ENCODE data around the gene ARHGAP26.
A peak's percentile ranks its signal among the peaks of the same experiment; 100 is the strongest.

Gene ARHGAP26

GRCh38 chr5:143031781-143032580 is 261.8 kb downstream of the ARHGAP26 start:
- DNase-seq (ENCODE audit: low read depth in 4 of 4, low spot score in 1 of 4), result no peak

DNA sequence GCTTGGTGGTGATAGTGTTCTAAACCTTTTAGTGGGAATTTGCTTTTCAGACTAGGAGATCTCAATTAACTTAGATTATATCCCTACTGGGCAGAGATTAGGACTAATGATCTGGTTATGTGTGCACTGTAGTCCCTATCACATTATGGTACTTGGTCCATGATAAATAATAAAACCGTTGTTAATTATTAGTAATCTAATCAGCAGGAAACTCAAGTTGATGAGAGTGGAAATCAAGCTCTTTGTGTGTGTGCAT is 262.3 kb downstream of the ARHGAP26 start:
- DNase-seq (ENCODE audit: low read depth in 4 of 4, low spot score in 1 of 4), result no peak

GRCh38 chr5:143033535-143034250 is 263.5 kb downstream of the ARHGAP26 start:
- DNase-seq (ENCODE audit: low read depth in 4 of 4, low spot score in 1 of 4), result no peak

- DNase-seq (ENCODE audit: low read depth in 4 of 4, low spot score in 1 of 4), result no peak
Measured at GRCh38 chr5:143036146-143036927, 266.2 kb downstream of the ARHGAP26 start.

DNA sequence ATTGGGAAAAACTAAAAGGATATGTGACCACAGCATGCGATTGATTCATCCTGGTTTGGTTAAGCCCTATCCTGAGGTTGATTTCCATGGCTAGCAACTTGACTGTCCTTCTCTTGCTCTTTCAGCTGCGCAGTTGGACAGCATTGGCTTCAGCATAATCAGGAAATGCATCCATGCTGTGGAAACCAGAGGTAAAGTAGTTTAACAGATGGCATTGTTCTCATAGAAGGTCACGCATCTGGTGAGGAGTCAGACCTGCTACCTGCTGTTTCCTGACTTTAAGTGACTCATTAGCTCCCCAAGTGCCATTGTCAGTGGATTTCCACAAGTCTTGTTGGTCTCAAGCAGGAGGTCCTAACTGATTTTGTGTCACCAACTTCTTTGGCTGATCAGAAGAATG is 266.9 kb downstream of the ARHGAP26 start:
- no peak for DNase-seq (ENCODE audit: low read depth in 4 of 4, low spot score in 1 of 4)

DNA sequence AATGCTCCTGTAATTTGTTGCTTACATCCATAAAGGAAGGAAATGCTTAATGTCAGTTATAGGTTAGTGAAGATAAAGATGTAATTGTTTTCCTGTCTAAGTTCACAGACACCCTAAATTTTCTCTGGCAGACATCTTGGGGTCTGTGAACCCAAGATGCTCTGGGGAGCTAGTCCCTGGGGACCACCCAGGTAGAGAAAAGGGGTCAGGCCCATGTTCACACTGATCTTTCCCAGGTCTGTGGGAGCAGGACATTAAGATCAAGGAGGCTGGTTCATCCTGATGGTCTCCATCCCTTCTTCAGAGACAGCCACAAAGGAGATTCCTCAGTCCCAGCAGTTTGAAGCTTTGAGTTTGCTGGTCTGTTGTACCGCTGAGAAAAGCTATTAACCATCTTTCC is 267.5 kb downstream of the ARHGAP26 start:
- DNase-seq (ENCODE audit: low read depth in 4 of 4, low spot score in 1 of 4), result no peak

- DNase-seq (ENCODE audit: low read depth in 4 of 4, low spot score in 1 of 4), result no peak
Measured at GRCh38 chr5:143040622-143041021, 270.4 kb downstream of the ARHGAP26 start.

GRCh38 chr5:143041461-143041860 is 271.3 kb downstream of the ARHGAP26 start:
- DNase-seq (ENCODE audit: low read depth in 4 of 4, low spot score in 1 of 4), result no peak

DNA sequence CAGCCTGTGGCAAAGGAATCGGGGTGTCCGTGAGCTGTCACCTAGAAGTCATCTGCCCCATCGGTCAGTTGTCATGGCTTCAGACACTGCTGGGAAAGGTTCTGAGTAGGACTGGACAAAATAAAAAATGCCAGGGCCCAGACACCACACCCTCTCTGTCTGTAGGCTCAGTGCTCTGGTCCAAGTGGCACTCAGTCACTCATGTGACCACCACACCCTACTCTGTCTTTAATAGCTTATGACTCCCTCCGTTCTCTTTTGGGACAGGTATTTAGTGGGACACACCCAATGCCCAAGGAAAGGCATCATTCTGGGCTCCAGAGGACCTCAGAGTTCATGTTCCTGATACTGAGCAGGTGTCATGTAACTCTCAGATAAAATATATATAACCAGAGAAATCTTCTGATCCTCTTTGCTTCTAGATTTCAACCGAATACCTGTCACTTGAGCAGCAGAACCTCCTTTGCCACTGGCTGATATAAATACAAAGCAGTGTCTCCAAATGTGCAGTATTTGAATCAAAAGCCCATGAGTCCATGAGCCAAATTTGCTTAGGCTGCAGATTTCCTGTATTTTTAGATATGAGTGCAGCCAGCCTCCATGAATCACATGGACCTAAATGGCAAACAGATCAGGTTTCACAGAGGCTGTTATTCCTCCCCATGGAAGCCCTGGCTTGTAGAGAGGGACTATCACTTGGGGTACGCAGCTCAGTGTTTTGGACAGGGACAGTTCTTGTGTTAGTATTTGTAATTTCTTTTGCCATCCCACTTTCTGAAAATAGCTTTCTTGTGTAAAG is 272.0 kb downstream of the ARHGAP26 start:
- DNase-seq (ENCODE audit: low read depth in 4 of 4, low spot score in 1 of 4), result no peak

- DNase-seq (ENCODE audit: low read depth in 4 of 4, low spot score in 1 of 4), result no peak
Measured at GRCh38 chr5:143044265-143044664, 274.1 kb downstream of the ARHGAP26 start.

- no peak for DNase-seq (ENCODE audit: low read depth in 4 of 4, low spot score in 1 of 4)
Measured at GRCh38 chr5:143045062-143045461, 274.9 kb downstream of the ARHGAP26 start.

- no peak for DNase-seq (ENCODE audit: low read depth in 4 of 4, low spot score in 1 of 4)
Measured at GRCh38 chr5:143046314-143046713, 276.1 kb downstream of the ARHGAP26 start.

- DNase-seq (ENCODE audit: low read depth in 4 of 4, low spot score in 1 of 4), result no peak
Measured at GRCh38 chr5:143047091-143047490, 276.9 kb downstream of the ARHGAP26 start.

GRCh38 chr5:143050183-143050582 is 280.0 kb downstream of the ARHGAP26 start:
- DNase-seq (ENCODE audit: low read depth in 4 of 4, low spot score in 1 of 4), result no peak

DNA sequence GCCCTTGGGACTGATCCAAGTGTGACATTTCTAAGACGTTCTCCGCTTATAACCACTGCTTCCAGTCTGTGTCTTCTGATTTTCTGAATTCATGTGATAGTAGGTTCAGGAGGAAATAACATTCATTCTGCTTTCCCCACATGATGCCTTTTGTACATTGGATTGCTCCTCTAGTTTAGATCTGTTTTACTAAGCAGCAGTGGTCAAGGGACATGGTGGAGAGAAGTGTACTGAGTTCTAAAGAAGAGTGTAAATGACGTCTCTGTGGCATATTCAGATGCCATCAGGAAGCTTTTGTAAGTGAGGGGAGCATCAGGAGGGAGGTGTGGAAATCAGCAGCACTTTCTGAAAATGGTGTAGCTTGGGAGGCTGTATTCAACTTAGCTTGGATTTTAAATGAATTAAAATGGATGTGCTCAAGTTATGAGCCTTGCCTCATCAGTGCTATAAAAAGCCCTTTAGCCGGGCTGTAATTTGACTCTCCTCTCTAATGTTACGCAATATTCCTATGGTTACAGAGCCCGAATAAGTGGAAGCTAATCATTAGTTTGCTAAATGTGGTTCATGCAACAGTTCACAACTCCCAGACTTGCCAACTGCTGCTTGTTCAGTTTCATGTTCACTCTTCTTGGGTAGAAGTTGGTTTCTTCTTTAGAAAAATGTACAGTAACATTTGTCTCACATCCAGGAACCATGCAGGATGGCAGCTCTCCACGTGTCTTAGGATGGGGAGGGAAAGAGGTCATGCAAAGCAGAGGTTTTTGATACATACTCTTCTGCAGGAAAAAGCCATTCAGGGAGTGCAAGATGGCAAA is 281.3 kb downstream of the ARHGAP26 start:
- DNase-seq (ENCODE audit: low read depth in 4 of 4, low spot score in 1 of 4), result no peak

- no peak for DNase-seq (ENCODE audit: low read depth in 4 of 4, low spot score in 1 of 4)
Measured at GRCh38 chr5:143052967-143053682, 282.9 kb downstream of the ARHGAP26 start.

GRCh38 chr5:143053780-143054179 is 283.6 kb downstream of the ARHGAP26 start:
- no peak for DNase-seq (ENCODE audit: low read depth in 4 of 4, low spot score in 1 of 4)

DNA sequence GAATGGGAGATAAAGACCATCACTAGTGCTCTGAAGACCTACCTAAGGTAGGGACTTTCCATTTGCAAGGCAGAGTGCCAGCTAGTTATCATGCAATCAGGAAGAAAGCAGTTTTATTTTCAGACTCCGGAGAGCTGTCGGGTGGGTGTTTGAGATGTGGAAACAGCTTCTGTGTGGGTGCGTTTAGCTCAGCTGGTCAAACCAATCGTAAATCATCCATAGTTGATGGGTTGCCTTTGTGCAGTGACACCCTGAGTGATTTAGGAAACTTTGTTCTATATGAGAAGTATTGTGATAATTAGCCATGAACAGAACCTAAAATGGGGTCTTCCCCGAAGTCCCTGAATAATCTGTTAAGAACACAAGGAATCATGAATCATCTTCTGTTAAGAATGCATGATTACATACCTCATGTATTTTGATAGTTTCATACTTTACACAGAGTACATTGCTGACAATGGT is 284.3 kb downstream of the ARHGAP26 start:
- DNase-seq (ENCODE audit: low read depth in 4 of 4, low spot score in 1 of 4), result peak in 2 of 4 experiments; percentile 20 to 28

DNA sequence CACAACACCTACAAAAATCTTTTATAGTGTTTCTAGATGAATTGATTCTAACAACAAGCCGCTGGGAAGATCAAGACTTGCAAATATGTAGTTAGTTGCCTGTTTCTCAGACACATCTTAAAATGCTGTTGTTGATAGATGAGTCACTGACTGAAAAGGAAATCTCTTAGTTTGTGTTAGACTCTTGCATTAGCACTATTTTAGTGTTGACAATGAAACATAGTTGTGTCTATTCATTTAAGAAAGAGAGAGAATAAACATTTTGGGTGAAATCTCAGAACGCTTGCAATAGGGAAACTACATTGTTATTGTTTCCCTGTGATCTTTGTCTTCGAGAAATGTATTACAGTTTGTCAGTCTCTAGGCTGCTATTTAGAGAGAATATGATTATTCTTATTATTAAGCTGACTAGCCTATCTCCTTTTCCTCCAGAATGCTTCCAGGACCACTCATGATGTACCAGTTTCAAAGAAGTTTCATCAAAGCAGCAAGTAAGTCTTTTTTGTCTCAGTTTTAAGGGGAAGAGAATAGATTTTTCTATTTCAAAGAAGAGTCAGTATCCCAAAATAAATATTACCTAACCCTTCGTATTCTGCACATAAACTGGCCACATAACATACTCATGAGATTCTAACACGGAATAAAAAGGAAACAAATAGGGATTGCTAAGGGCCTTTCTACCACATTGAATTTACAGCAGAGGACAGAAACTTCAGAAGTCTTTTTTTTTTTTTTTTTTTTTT is 285.6 kb downstream of the ARHGAP26 start:
- no peak for DNase-seq (ENCODE audit: low read depth in 4 of 4, low spot score in 1 of 4)
